Measurements from ENCODE around the gene CRTC1. TPM values are rescaled to one million over a fixed set of nuclear protein-coding genes. Genes with fewer than 3 reads are reported as not detected.

The CRTC1 gene
- total RNA-seq, 4 donors from 2014 or later = 3.8 to 8.9 (median 6.3) TPM

- no peak overlapping the region for H3K4me3 ChIP-seq
- H3K27me3 ChIP-seq = peaks cover 81% of the 10 kb centered on the region
- WGBS, 2 donors (ENCODE audit: low coverage in 1 of 2) = 50 to 57% methylated on average over 1 to 6 of the region's 22 CpGs
- H3K4me1 ChIP-seq = peaks cover 0 to 6% (median 4%) of the 10 kb centered on the region in 3 donors
- H3K9me3 ChIP-seq = no peaks in the 10 kb centered on the region
- H3K36me3 ChIP-seq = no peaks in the 10 kb centered on the region
- H3K27ac ChIP-seq = no peak overlapping the region
- ATAC-seq = no peak
- TF ChIP-seq, protein P1, sequence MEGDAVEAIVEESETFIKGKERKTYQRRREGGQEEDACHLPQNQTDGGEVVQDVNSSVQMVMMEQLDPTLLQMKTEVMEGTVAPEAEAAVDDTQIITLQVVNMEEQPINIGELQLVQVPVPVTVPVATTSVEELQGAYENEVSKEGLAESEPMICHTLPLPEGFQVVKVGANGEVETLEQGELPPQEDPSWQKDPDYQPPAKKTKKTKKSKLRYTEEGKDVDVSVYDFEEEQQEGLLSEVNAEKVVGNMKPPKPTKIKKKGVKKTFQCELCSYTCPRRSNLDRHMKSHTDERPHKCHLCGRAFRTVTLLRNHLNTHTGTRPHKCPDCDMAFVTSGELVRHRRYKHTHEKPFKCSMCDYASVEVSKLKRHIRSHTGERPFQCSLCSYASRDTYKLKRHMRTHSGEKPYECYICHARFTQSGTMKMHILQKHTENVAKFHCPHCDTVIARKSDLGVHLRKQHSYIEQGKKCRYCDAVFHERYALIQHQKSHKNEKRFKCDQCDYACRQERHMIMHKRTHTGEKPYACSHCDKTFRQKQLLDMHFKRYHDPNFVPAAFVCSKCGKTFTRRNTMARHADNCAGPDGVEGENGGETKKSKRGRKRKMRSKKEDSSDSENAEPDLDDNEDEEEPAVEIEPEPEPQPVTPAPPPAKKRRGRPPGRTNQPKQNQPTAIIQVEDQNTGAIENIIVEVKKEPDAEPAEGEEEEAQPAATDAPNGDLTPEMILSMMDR (IDR thresholded peaks at IDR 0.05) = no peak
- TF ChIP-seq EP300 (IDR thresholded peaks at IDR 0.05) = no peak
- TF ChIP-seq POLR2AphosphoS5 (IDR thresholded peaks at IDR 0.05) = no peak
- TF ChIP-seq POLR2A (IDR thresholded peaks at IDR 0.05) = no peak
Measured at GRCh38 chr19:18798384-18799352, 115.2 kb downstream of the CRTC1 start.

- no peaks in the 10 kb centered on the region for H3K36me3 ChIP-seq
- peaks cover 0 to 6% (median 4%) of the 10 kb centered on the region in 3 donors for H3K4me1 ChIP-seq
- no peak for TF ChIP-seq EP300 (IDR thresholded peaks at IDR 0.05)
- TF ChIP-seq POLR2A (IDR thresholded peaks at IDR 0.05) = no peak
- no peak for TF ChIP-seq POLR2AphosphoS5 (IDR thresholded peaks at IDR 0.05)
- TF ChIP-seq, protein P1 (IDR thresholded peaks at IDR 0.05) = no peak
- H3K27me3 ChIP-seq = peaks cover 81% of the 10 kb centered on the region
- ATAC-seq = no peak
- no peak overlapping the region for H3K4me3 ChIP-seq
- H3K27ac ChIP-seq = no peak overlapping the region
- no peaks in the 10 kb centered on the region for H3K9me3 ChIP-seq
Measured at GRCh38 chr19:18799389-18799970, 116.0 kb downstream of the CRTC1 start.

DNA sequence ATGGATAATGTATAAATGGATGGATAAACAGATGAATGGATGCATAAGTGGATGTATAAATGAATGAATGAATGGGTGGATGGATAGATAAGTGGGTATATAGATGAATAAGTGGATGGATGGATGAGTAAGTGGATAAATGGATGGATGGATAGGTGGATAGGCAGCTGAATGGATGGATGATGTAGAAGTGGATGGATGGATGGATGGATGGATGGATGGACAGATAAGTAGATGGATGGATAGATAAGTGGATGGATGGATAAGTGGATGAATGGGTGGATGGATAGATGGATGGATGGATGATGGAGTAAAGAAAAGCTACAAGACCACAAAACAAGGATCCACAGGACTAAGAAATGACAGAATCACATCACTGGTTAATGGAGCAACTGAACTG is 116.6 kb downstream of the CRTC1 start:
- H3K27me3 ChIP-seq = peaks cover 81% of the 10 kb centered on the region

DNA sequence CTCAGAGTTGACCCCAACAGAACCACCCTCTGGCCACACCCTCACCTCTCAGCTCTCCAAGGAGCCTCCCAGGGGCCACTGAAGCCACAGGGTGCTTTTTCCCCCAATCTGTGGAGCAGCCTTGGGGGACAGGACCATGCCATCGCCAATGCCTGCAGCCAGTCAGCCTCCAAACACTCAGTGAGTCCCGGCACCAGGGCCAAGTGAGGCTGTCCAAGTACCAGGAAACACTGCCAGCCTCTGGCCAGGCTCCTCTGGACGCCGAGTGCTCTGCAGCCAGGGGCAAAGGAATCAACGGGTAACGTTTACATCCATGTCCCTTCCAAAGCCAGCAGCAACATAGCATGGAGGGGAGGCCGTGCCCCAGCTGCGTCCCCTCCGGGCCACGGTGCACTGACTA is 117.2 kb downstream of the CRTC1 start:
- H3K4me1 ChIP-seq = peaks cover 0 to 2% (median under 1%) of the 10 kb centered on the region in 3 donors
- H3K9me3 ChIP-seq = no peaks in the 10 kb centered on the region
- H3K27ac ChIP-seq = no peak overlapping the region
- H3K4me3 ChIP-seq = no peak overlapping the region
- ATAC-seq = no peak
- WGBS, 2 donors (ENCODE audit: low coverage in 1 of 2) = no CpG with 5 or more reads among the region's 10 CpGs
- H3K36me3 ChIP-seq = no peaks in the 10 kb centered on the region
- TF ChIP-seq POLR2A (IDR thresholded peaks at IDR 0.05) (no peak), POLR2AphosphoS5 (IDR thresholded peaks at IDR 0.05) (no peak), EP300 (IDR thresholded peaks at IDR 0.05) (no peak)
- TF ChIP-seq, protein P1 (IDR thresholded peaks at IDR 0.05) = no peak
- peaks cover 80% of the 10 kb centered on the region for H3K27me3 ChIP-seq

More for the DNA sequence above, 116.6 kb downstream of the CRTC1 start:
- no peaks in the 10 kb centered on the region for H3K9me3 ChIP-seq
- H3K4me3 ChIP-seq = no peak overlapping the region
- ATAC-seq = no peak
- TF ChIP-seq, protein P1 (IDR thresholded peaks at IDR 0.05) = no peak
- TF ChIP-seq POLR2AphosphoS5 (IDR thresholded peaks at IDR 0.05) = no peak
- no peak for TF ChIP-seq EP300 (IDR thresholded peaks at IDR 0.05)
- no peak for TF ChIP-seq POLR2A (IDR thresholded peaks at IDR 0.05)
- peaks cover 0 to 6% (median 4%) of the 10 kb centered on the region in 3 donors for H3K4me1 ChIP-seq
- no peaks in the 10 kb centered on the region for H3K36me3 ChIP-seq
- no peak overlapping the region for H3K27ac ChIP-seq

Data from gastroesophageal sphincter (tissue), 4 donors.